Stomach (tissue), 4 donors: ENCODE measurements around the gene GRM3.

Experiments
- EP300 ChIP-seq: sonication (generic); formaldehyde crosslinking; IDR thresholded peaks from one replicate; pipeline ENCODE4 v1.6.1; 2017; ENCODE audit warnings: antibody characterized with exemption
- POLR2A ChIP-seq, 4 donors: fragments of 450-650 bp; IDR thresholded peaks; one replicate each; pipeline ENCODE4 v1.6.1; 2016; ENCODE audit warnings: antibody characterized with exemption in 4 of 4, control low read depth in 2 of 4, mild to moderate bottlenecking in 1 of 4, moderate library complexity in 1 of 4
- POLR2AphosphoS5 ChIP-seq, 3 donors: sonication (generic); formaldehyde crosslinking; IDR thresholded peaks; one replicate each; pipeline ENCODE4 v1.6.1; 2016; ENCODE audit warnings: antibody characterized with exemption in 3 of 3
- TF ChIP-seq, protein P1 (sequence below), 7 experiments: fragments of 450-650 bp in 4 of 7; fragments of 200-600 bp in 3 of 7; sonication (generic) in 3 of 7; IDR thresholded peaks; one replicate each; pipeline ENCODE4 v1.5.1; 2016 to 2019; ENCODE audit warnings: antibody characterized with exemption in 7 of 7, control low read depth in 2 of 7, mild to moderate bottlenecking in 1 of 7

GRCh38 chr7:86848226-86848625 is 204.5 kb downstream of the GRM3 start:
- TF ChIP-seq, protein P1, sequence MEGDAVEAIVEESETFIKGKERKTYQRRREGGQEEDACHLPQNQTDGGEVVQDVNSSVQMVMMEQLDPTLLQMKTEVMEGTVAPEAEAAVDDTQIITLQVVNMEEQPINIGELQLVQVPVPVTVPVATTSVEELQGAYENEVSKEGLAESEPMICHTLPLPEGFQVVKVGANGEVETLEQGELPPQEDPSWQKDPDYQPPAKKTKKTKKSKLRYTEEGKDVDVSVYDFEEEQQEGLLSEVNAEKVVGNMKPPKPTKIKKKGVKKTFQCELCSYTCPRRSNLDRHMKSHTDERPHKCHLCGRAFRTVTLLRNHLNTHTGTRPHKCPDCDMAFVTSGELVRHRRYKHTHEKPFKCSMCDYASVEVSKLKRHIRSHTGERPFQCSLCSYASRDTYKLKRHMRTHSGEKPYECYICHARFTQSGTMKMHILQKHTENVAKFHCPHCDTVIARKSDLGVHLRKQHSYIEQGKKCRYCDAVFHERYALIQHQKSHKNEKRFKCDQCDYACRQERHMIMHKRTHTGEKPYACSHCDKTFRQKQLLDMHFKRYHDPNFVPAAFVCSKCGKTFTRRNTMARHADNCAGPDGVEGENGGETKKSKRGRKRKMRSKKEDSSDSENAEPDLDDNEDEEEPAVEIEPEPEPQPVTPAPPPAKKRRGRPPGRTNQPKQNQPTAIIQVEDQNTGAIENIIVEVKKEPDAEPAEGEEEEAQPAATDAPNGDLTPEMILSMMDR (IDR thresholded peaks at IDR 0.05), result no peak
- TF ChIP-seq POLR2A (IDR thresholded peaks at IDR 0.05), result no peak
- TF ChIP-seq POLR2AphosphoS5 (IDR thresholded peaks at IDR 0.05), result no peak
- TF ChIP-seq EP300, result no peak
